NCI-H2081 (cell line): ENCODE measurements around the gene SLC17A8.
A peak's percentile ranks its signal among the peaks of the same experiment; 100 is the strongest.
"Not testable (repeated sequence)": the region's sequence is repeated elsewhere in the genome, so short reads cannot be mapped to it uniquely, and the experiment has no call there.

Experiments
- DNase-seq, 2 experiments: peaks; one replicate each; lab custom pipeline; 2025; lab: John Stamatoyannopoulos, UW

Gene SLC17A8

DNA sequence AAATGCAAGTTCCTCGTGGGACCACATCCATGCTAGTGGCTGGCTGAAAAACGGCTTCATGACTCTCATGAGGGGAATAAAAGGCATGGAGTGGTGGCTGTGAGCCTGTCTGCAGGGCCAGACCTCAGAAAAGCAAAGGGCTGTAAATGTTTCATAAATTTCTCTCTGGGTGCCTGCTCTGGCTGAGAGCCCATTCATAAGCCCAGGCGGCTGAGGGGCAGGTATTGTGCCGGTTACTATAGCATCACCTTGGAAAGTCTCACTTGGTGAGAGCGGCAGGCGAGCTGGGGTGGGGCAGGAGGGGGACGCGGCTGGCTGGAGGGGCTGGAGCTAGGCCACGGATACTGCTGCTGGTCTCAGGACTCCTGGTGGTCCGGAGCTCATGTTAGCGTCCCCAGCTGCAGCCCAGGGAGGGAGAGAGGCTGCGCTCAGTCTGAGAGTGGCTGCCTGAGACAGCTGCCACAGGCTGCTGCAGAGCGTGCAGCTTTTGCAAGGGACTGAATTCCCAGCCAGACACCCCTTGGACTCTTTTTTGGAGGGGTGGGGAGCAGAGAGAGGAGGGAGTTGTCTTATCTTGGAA, at the start of gene SLC17A8:
TSS of gene SLC17A8 (plus strand) at position 431 of the 580 bp plus-strand sequence. CDS start 318 bp downstream, outside the sequence.
- DNase-seq = no peak

DNA sequence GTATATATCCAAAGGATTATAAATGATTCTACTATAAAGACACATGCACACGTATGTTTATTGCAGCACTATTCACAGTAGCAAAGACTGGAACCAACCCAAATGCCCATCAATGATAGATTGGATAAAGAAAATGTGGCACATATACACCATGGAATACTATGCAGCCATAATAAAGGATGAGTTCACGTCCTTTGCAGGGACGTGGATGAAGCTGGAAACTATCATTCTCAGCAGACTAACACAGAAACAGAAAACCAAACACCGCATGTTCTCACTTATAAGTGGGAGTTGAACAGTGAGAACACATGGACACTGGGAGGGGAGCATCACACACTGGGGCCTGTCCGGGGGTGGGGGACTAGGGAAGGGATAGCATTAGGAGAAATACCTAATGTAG, 48.7 kb upstream of the SLC17A8 start:
- DNase-seq = not testable (repeated sequence)

DNA sequence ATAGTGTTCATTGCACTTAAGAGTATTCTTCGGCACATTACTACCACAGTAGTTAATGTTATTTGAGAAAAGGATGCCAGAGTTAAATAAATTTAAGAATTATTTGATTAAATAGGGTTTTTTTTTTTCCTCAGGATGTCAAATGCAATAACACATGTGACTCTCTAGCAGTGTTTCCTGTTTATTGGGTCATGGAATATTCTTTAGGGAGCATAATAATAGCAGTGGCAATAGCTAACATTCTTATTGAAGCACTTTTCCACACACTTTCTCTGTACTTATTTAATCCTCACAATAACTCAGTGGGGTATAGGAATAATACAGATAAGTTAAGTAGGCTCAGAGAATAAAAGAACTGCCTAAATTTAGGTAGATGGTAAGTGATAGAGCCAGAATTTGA, 45.6 kb upstream of the SLC17A8 start:
- DNase-seq = no peak

DNA sequence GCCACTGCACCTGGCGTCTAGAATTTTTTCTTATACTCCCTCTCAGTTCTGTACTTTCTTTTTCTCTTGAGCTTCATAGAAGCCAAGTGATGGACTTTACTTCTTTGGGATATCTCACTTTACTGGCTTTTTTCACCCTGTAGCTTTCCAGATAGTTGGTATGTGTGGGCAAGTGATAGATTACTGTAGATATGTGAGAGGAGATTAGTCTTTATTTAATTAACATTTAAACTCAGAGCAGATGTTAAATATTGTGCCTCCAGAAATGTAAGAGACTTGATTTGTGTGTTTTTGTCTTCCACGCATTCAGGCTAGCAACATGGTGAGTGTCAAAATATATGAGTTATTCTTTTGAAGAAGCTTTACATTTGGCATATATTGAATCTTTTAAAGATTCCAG, 39.5 kb upstream of the SLC17A8 start:
- DNase-seq = no peak

DNA sequence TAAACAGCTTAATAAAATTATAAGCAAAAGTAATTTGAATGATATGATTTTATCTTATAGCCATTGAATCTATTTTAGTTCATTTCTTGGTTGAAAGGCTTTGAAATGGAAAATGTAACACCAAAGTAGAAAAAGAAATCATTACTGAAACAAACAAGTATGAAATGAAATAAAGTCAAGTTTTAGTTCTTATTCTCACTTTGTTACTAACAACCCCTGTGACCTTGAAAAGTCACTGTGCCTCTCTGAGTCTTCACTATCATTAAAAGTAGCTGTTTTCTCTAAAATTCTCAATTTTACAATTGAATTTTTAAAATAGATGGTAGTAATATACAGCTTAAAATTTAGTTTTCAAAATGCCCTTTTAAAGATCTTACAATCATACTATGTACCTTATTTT, 32.4 kb upstream of the SLC17A8 start:
- no peak for DNase-seq

DNA sequence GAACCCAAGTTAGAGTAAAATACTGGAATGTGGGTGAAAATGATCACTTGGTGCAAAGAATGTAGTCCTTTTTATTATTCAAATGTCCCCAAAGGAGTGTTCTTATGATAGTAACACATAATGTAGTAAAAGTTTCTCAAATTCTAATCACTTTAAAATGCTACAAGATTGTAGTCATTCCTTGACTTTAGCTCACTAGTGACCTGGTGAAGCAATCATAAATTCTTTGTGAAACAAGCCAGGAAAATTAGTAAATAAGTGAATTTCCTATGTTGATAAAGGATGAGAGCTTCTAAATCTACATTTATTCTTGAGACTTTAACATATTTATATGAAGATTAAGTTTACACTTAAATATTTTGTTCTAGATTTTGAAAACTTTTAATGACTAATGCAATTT, 30.7 kb upstream of the SLC17A8 start:
- no peak for DNase-seq

DNA sequence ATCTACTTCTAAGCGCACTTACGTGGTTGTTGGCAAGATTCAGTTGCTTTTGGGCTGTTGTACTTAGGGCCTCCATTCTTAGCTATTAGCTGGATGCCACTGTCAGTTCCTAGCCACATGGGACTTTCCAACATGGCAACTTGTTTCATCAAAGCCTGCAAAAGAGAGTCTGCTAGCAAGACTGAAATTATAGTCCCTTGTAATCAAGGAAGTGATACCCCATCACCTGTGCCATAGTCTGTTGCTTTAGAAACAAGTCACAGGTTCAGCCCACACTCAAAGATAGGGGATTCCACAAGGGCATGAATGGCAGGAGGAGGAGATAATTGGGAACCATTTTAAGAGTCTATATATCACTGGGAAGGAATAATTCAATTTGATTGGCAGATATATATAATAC, 27.1 kb upstream of the SLC17A8 start:
- DNase-seq = no peak

DNA sequence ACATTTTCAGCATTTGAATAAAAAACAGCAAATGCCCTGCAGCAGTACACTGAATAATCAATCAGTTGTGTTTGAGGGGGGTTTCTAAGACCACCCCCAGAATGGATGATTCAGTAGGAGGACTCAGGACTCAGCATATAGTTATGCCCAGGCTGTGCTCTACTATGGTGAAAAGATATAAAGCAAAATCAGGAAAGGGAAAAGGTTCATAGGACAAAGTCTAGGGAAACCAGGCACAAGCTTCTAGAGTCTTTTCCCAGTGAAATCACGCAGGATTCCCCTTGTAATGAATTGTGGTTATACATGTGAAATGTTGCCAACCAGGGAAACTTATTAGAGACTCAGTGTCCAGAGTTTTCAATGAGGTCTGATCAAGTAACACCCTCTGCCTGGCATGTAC, 25.0 kb upstream of the SLC17A8 start:
- DNase-seq = no peak

DNA sequence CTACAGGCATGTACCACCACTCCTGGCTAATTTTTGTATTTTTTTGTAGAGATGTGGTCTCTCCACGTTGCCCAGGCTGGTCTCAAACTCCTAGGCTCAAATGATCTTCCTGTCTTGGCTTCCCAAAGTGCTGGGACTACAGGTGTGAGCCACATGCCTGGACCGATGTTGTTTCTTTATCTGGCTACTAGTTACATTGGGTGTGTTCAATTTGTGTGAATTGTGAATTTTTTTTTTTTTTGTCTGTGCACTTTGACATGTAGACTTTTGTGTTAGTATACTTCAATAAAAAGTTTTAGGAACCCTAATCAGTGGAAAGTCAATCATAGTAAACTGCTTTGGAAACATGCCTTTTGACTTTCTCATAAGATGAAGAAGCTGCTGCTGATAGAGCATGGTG, 24.0 kb upstream of the SLC17A8 start:
- DNase-seq = no peak

DNA sequence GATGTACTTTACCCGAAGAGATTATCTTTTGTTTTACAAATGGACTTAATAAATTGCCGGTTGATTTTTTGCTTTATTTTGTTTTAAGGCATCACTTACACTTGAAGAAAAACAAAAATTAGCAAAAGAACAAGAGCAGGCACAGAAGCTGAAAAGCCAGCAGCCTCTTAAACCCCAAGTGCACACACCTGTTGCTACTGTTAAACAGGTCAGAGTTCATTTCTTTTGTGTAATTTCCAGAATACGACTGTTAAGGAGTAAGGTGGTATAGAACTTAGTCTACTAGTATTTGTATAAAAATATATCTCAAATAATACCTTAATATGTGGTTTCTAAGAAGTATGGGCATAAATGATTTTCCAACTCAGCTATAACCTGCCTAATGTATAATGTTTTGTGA, 19.6 kb upstream of the SLC17A8 start:
- DNase-seq = no peak

DNA sequence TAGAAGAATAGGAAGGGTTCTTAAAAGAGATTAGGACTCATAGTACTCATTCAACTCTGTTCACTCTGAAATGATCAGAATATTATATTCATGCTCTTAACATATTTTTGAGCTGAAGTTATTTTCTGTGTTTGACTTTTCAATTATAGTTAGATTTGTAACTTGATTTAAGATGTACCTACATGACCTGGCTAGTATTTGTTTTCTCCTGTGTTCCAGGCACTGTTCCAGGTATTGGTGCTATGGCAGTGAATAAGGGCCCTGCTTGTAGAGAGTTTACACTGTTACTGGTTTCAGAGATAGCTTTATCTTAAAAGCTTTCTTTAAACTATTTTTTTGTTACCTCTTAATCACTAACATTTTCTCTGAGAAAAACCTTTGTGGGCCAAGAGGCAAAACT, 19.1 kb upstream of the SLC17A8 start:
- DNase-seq = no peak

DNA sequence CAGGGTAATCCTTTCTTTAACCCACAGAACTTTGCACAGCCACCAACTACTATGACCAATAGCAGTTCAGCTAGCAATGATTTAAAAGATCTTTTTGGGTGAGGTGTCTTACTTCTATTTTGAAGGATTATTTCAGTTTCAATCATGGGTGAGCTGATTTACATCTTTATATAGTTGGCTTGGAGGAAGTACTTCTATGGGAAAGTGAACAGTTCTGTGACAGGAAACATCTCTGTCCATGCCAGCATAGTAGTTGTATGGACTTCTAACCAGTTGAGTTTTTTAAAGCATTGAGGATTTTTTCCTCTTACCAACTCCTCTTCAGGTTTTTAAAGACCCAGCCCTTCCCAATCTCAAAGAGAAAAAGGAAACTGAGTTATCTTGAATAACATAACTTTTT, 17.8 kb upstream of the SLC17A8 start:
- DNase-seq = no peak

DNA sequence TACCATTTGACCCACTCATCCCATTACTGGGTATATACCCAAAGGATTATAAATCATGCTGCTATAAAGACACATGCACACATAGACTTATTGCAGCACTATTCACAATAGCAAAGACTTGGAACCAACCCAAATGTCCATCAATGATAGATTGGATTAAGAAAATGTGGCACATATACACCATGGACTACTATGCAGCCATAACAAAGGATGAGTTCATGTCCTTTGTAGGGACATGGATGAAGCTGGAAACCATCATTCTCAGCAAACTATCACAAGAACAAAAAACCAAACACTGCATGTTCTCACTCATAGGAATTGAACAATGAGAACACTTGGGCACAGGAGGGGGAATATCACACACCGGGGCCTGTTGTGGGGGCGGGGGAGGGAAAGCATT, 14.0 kb upstream of the SLC17A8 start:
- DNase-seq = not testable (repeated sequence)

DNA sequence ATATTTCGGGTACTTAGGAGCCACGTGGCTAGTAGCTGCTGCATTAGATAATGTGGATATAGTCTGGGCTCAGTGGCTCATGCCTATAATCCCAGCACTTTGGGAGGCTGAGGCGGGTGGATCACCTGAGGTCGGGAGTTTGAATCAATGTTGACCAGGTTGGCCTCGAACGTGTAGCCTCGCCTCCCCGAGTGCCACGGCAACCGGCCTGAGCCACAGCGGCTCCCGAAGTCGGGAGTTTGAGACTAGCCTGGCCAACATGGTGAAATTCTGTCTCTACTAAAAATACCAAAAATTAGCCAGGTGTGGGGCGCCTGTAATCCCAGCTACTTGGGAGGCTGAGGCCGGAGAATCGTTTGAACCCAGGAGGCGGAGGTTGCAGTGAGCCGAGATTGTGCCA, 12.5 kb upstream of the SLC17A8 start:
- DNase-seq = not testable (repeated sequence)

DNA sequence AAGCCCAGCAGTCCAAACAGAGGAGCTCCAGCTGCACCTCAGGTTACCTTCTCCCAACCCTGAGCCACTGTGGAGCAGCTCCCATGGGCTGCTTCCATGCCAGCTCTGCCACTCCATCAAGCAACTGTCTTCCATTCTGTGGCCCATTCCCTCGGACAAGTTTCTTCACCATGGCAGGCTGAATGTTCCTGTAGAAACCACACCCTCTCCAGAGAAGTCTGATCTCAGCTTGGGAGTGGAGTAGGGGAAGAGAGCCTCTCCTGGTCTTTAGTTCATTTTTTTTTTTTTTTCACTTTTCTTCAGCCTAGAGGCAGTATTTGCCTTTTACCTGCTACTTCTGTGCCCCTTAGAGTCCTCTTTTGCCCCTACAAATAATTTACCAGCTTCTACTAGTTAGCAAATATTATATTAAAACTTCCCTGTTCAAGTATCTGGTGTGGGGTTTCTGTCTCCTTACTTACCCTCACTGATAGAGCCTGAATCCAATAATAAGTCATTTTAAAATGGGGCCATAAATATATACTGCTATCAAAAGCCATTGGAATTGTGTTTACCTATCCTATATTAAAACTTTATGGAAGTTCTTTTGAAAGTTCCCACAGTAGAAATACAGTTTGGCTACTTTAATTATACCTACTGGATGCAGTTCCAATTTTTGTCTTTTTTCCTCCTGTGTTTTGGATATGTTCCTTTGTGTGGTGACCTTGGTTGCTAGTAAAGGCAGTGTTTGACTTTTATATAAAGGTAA, 11.7 kb upstream of the SLC17A8 start:
- no peak for DNase-seq

DNA sequence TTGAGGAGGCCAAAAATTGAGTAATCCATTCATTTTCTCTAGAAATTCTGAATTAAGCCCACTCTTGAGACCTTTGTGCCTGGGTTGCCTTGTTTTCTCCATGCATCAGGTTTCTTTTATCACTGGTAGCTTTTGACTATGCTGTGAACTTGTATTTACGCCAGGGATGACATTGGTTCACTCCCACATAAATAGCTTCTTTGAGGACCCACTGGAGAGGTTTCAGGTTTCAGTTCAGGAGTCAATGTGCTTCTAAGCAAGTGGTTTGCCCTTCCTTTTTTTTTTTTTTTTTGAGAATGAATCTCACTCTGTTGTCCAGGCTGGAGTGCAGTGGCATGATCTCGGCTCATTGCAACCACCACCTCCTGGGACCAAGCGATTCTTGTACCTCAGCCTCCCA, 10.2 kb upstream of the SLC17A8 start:
- DNase-seq = no peak

DNA sequence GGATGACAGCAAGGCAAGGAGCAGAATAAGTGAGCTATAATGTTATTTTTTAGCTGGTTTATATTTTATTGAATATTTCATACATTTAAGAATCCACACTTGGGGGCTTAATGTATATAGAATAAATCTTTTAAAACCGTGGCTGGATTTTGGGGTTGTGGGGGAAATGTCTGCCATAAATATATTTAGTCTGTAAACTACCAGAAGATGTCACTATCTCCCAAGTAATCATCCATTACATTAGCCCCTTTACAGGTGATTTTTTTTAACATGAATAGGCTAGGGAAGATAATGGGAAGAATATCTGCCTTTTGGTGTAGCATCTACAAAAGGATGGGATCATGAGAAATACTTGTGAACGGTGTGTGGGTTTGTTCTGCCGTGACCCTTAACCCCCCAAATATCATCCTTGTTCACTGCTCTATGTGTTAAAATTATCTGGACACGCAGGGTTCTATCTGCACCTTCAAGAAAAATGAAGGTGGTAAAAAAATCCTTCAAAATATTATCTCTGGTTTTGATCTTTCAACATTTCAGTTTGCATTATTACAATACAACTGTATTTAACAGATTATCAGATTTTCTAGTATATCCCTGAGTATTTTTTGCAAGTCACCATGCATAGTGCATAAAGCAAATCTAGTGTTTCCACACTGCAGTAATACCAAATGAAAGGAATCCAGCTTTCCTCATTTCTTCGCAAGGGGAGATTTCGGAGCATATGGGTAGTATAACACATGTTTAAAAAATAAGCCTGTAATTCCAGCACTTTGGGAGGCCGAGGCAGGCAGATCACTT, 8.0 kb upstream of the SLC17A8 start:
- peak; percentile 33 to 47 for DNase-seq

DNA sequence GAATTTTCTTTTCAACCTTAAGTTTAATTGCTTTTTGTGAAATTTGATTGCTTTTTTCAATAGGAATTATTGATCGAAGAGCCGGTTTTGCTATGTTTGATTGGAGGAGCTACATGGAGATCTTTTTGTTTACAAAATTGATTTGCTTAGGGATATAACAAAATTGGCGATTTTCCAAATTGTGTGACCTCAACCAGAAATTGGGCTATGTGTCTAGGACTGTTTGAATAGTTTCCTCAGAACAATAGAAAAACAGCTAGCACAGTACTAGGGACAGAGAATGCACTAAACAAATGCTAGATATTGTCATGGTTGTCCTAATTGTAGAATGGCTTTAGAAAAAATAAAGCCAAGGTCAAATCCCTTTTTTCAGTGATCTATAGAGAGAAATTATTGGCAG, 2.4 kb downstream of the SLC17A8 start:
- no peak for DNase-seq

DNA sequence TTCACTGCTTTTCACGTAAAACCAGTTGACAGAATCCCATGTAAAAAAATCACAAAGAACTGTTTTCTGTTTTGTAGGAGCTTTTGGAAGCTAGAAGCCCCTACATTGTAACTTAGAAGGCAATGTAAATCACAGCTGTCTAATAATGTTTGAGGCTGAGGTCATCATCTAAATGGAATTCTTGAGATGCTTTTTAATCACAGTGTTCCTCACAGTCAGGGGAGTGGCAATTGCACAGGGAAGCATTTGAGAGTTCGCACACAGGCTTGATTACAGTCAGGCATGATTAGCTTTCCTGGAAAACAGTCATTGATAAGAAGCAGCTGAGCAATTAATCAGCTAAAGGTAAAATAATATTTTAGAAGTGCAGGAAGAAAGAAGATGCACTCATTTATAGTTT, 2.9 kb downstream of the SLC17A8 start:
- DNase-seq = no peak

DNA sequence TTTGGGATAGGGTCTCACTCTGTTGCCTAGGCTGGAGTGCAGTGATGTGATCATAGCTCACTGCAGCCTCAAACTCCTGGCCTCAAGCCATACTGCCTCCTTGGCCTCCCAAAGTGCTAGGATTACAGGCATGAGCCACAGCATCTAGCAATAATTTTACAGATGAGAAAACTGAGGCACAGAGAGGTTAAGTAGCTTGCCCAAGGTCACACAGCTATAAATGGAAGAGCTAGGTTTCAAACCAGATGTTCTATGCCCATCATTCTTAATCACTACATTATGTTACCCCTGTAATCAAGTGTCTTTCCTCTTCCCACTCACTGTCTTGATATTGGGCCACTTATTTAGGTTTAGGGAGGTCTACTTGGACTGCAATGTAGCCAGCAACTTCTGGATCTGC, 3.6 kb downstream of the SLC17A8 start:
- DNase-seq = no peak

DNA sequence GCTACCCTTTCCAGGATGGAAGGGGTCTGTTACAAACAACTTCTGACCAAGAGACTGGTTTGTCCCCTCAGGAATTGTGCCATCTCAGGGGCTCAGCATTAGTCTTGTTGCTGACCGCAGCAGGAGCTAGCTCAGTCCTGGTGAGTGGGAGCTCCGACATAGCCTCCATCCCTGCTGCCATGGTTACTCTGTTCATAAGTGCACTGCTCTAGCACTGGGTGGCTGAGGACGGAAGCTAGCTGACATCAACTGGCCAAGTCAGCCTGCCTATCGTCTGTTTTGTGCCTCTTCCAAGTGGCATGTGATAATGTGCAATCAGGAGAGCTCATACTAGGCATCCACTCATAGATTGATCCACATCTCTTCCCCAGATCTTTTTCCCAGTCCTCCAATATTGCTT, 7.5 kb downstream of the SLC17A8 start:
- DNase-seq = no peak

DNA sequence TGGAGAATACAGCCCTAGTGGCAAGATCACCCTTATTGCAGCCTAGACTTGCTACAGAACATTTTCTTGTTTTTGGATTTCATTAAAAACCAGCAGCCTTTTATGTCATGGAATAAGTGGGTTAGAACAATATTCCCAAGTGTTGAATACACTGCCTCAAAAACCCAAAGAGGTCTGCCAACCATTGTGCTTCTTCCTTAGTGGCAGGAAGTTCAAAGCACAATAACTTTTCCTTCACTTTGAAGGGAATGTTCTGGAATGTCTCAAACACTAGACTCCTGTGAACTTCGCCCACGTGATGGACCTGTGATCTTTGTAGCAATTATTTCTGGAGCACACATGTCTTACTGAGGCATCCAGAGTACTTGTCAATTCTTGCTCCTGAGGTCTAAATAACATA, 8.5 kb downstream of the SLC17A8 start:
- DNase-seq = no peak

DNA sequence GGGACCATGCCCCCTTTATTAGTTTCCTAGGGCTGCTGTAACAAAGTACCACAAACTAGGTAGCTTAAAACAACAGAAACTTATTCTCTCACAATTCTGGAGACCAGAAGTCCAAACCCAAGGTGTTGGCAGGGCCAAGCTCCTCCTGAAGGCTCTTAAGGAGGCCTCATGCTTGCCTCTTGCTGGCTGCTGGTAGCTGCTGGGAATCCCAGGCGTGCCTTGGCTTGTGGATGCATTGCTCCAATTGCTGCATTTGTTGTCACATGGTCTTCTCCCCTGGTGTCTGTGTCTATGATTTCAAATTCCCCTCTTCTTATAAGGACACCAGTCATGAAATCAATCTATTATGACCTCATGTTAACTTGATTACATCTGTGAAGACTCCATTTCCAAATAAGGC, 11.2 kb downstream of the SLC17A8 start:
- no peak for DNase-seq
